HG03469 (cell line): Measurements from ENCODE around the gene CDK5.
"Not testable (repeated sequence)": the region's sequence is repeated elsewhere in the genome, so short reads cannot be mapped to it uniquely, and the experiment has no call there.

Experiments
- ATAC-seq: cut with Tn5 transposase; IDR thresholded peaks from one replicate; pipeline ENCODE4 v1.9.1; 2021; ENCODE audit warnings: mild to moderate bottlenecking, moderate library complexity, moderate number of reproducible peaks; ENCODE audit not compliant: unreplicated experiment

CDK5 gene

GRCh38 chr7:151058781-151059366 lies 1.2 kb upstream of the CDK5 start:
- ATAC-seq, result no peak

- peak; percentile 76 for ATAC-seq
Observed at GRCh38 chr7:151057989-151058780, 488 bp upstream of the CDK5 start.

- no peak for ATAC-seq
Observed at GRCh38 chr7:151056666-151057505, 811 bp downstream of the CDK5 start.

- no peak for ATAC-seq
Observed at GRCh38 chr7:151056283-151056665, 1.4 kb downstream of the CDK5 start.

GRCh38 chr7:151053751-151054150 lies 3.9 kb downstream of the CDK5 start:
- ATAC-seq, result no peak

- ATAC-seq, result no peak
Observed at GRCh38 chr7:151053096-151053495, 4.6 kb downstream of the CDK5 start.

- ATAC-seq, result no peak
Observed at GRCh38 chr7:151051108-151051507, 6.6 kb downstream of the CDK5 start.

GRCh38 chr7:151048911-151049463 lies 8.7 kb downstream of the CDK5 start:
- no peak for ATAC-seq

GRCh38 chr7:151047976-151048815 lies 9.5 kb downstream of the CDK5 start, which contains the start of gene ASIC3:
Gene ASIC3 (plus strand): TSS chr7:151048531. CDS start chr7:151048886, 355 bp downstream.
- no peak for ATAC-seq

GRCh38 chr7:151046603-151047573 lies 10.8 kb downstream of the CDK5 start:
- ATAC-seq, result no peak

- no peak for ATAC-seq
Observed at GRCh38 chr7:151045967-151046366, 11.7 kb downstream of the CDK5 start.

GRCh38 chr7:151045262-151045661 lies 12.4 kb downstream of the CDK5 start:
- ATAC-seq, result no peak

GRCh38 chr7:151043959-151044358 lies 13.7 kb downstream of the CDK5 start:
- ATAC-seq, result no peak

GRCh38 chr7:151043449-151043848 lies 14.2 kb downstream of the CDK5 start:
- ATAC-seq, result not testable (repeated sequence)

GRCh38 chr7:151040616-151041375 lies 16.9 kb downstream of the CDK5 start:
- ATAC-seq, result no peak

GRCh38 chr7:151039850-151040548 lies 17.7 kb downstream of the CDK5 start:
- no peak for ATAC-seq

GRCh38 chr7:151038951-151039849 lies 18.5 kb downstream of the CDK5 start:
- no peak for ATAC-seq
